ENCODE results near the gene LRRC1. TPM values are rescaled to one million over a fixed set of nuclear protein-coding genes. Genes with fewer than 3 reads are reported as not detected.

LRRC1 gene
- polyA plus RNA-seq, 3 donors: 27.1 to 29.4 (median 28.8) TPM

DNA sequence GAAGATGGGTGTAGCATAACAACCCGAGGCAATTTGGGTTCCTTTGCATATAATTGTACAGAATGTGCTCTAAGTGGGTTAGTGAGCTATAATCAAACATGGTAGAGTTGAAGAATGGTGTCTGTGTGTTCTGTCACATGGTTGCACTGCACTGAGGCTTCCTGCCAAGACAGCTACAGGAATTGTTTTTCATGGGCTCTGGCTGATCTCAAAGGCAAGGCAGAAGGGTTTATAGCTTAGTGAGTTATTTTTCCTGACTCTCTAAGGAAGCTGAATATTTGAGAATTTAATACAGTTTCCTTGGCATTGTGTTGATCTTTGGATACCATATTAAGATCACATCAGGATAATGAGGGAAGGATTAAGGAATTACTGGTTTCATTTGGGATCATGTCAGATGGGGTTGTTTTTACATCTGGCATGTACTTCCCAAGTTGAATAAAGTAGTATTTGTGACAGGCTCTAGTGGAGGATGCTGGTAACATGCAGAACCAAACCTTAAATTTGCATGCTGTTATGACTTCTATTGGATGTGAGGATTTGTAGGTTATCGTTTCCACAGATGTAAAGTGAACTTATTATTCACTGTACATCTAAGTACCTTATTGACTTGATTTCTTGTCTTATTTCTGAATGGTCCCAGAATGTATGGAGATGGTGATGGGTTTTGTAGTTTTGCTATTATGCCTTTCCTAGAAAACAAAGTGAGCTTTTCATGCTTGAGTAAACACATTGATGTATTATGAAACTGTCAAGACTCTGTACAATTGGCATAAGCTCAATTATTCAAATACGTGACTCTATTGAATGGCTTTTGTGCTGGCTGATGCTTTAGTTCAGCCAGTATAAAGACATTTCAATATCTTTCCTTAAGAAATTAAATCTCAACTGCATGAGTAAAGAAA lies 43.3 kb downstream of the LRRC1 start:
- DNase-seq (ENCODE audit: low read depth in 3 of 3, low spot score in 2 of 3): no peak

DNA sequence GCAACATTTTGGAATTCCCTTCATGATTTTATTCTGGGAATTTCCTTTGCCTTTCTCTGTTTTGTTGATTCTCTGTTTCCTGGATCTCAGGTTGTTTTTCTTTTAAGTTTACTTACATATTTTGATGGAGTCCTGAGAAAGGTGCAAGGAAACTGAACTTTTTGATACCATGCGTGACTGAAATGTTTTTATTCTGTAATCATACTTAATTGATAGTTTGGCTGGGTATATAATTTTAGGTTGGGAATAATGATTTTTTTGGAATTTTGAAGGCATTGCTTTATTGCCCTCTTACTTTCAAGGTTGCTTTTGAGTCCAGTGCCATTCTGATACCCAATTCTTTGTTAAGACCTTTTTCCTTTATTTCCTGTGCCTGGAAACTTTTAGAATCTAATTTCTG lies 45.2 kb downstream of the LRRC1 start:
- no peak for DNase-seq (ENCODE audit: low read depth in 3 of 3, low spot score in 2 of 3)

DNA sequence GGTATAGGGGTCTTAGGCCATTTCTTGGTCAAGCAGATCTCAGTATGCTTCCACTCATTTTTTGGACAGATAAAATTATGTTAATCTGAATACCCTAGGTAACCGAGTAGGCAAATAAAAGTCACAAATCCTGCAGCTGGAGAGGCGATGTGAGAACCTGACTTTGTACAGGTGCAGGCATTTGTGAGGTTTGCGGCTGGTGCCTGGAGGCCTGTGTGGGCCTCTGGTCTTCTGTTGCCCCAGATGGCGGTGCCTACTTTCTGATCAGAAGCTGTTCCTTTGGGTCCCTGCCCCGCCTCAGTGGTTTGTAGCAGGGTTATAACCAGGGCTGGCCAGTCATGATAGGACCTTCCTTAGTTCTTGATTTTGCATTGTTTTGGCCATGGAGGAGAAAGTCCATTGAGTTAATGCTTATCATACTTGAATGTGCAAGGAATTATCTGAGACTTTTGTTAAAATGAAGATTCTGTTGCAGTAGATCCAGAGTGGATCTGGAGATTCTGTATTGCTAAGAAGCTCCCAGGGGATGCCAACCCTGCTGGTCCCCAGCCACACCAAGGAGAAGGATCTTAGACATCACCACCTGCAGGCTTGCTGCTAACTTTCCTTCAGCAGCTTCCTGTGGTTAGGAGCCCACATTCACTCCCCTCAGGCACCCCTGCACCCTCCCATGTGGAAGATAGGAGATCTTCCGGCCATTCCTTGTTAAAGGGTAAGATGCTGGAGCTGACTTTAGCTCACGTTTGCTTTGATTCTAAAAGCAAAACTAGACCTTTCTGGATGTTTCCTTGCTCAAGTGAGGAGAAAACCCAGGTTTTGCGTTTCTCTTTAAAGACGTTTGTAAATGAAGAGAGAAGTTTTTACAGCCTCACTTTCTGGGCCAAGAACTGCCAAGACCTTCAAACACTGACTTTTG lies 50.7 kb downstream of the LRRC1 start:
- no peak for DNase-seq (ENCODE audit: low read depth in 3 of 3, low spot score in 2 of 3)

DNA sequence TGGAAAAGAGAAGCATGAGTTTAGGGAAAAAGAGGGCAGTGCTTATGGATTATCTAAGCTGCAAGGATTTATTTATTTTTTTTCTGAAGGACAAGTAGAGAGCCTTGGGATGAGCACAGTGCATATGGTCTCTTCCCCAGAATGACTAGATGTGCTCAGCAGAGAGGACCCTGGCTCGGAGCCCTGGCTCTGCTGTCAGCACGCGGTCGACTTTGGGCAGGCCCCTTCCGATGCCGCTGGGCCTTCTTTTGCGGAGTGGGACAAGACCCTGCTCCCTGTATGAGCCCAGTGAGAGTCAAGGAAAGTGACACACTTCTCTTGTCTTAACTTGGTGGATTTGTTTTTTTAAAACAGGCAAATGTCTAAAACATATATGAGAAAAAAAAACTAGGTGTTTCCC lies 51.4 kb downstream of the LRRC1 start:
- no peak for DNase-seq (ENCODE audit: low read depth in 3 of 3, low spot score in 2 of 3)

DNA sequence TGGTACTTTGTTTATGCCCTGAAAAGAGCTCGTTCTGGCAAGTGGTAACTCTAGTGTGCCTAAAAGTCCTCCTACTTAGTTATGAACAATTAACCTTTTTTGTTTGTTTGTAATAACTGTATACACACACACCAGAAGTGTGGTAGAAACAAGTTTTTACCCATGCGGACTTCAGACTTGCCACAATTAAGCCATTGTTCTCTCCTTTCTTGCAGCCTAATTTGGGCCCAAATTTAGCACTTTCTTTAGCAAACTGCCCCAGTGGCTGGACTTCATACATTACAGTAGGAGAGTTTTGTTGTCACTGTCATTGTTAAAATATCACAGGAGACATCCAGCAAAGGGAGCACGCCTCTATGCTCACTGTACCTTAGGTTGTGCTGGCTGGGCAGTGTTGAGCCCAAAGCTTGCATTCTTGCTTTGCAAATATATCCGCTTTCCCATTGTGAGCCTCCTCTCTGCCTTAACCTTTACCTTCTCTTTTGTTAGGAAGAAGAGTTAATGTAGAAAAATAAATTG lies 53.0 kb downstream of the LRRC1 start:
- no peak for DNase-seq (ENCODE audit: low read depth in 3 of 3, low spot score in 2 of 3)

DNA sequence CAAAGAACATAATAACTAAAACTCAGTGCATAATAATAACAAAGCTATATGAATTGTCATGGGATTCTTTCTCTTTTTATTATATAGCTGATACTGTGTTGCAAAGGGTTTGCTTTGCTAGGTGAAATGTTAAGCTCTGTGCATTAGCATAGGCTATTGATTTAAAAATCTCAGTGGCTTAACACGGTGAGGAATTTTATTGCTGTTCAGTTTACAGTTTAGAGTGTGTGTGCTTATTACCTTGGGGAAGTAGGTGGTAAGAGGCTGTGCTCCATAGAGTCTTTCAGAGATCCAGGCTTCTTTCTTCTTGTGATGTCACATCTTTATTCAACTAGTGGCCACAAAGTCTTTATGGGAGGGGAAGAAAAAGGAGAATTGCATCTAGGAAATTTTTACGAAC lies 55.7 kb downstream of the LRRC1 start:
- no peak for DNase-seq (ENCODE audit: low read depth in 3 of 3, low spot score in 2 of 3)

DNA sequence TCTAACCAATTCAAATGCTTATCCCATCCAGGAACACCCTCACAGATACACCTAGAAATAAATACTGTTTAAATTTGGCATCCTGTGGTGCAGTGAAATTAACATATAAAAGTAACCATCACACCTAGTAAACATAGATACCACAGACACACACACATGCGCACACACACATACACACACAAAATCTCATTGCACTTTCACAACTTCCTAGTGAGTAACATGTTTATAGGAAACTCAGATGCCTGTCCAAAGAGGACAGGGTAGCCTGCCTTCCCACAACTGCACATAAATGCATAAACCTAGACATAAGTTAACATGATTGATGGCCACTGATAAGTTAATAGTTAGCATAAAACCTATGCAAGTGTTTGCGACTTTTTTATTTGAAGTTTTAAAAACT lies 56.8 kb downstream of the LRRC1 start:
- DNase-seq (ENCODE audit: low read depth in 3 of 3, low spot score in 2 of 3): no peak

DNA sequence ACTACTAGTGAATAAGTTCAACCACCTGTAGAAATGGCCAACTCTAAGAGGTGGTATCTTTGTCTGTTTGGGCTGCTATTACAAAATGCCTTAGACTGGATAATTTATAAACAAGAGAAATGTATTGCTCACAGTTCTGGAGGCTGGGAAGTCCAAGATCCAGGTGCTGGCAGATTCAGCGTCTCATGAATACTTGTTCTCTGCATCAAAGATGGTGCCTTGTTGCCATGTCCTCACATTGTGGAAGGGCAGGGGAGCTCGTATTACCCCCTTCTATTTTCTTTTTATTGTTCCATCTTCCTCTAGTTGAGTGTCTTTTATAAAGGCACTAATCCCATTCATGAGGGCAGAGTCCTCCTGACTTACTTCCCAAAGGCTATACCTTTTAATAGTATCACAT lies 58.0 kb downstream of the LRRC1 start:
- DNase-seq (ENCODE audit: low read depth in 3 of 3, low spot score in 2 of 3): no peak

DNA sequence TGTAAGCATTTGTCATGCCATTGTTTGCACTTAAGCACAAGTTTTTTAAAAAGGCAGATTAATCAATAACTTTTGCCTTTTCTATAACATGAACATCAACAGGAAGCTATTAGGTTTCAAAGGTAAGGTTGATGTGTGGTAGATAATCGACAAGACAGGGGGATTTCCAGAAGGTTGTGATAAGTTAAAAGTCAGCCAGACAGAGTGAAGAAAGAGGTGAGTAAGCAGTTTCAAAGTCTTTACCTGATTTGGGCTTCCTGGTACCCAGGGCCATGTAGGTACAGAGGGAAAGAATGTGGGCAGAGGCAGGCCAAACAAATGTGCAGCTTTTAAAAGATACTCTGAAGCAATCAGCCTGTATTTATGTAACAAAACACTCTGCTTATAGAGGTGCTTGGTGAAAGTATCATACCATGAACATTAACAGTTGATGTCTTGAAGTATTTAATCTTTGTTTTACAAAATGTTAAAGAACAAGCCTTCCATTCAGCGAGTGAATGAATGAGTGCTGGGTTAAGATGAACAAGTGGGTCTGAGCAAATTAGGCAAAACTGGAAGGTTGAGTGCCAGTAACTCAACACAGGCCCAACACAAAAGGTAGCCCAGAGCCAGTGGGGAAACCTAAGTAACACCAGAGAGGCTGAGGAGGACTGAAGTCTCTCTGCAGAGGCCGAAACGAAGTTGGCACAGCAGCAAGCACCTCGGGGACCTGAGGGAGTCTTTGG lies 60.2 kb downstream of the LRRC1 start:
- DNase-seq (ENCODE audit: low read depth in 3 of 3, low spot score in 2 of 3): no peak

DNA sequence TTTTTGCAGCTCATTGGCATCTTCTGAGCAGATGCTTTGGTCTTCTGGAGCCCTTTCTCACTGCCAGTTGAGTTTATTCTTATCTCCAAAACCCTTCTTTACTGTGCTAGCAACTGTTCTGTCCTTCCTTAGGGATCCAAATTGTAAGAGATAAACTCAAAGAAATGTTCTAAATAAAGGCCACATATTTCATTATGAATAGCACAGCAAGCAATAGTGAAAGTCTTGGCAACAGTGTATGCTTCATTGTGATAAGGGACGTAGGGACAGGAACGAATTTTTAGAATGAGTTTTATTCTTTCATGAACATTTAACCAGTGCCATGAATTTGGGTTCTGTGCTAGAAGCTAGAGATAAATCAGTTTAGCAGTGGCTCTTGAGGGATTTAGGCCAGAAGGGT lies 61.1 kb downstream of the LRRC1 start:
- DNase-seq (ENCODE audit: low read depth in 3 of 3, low spot score in 2 of 3): no peak

DNA sequence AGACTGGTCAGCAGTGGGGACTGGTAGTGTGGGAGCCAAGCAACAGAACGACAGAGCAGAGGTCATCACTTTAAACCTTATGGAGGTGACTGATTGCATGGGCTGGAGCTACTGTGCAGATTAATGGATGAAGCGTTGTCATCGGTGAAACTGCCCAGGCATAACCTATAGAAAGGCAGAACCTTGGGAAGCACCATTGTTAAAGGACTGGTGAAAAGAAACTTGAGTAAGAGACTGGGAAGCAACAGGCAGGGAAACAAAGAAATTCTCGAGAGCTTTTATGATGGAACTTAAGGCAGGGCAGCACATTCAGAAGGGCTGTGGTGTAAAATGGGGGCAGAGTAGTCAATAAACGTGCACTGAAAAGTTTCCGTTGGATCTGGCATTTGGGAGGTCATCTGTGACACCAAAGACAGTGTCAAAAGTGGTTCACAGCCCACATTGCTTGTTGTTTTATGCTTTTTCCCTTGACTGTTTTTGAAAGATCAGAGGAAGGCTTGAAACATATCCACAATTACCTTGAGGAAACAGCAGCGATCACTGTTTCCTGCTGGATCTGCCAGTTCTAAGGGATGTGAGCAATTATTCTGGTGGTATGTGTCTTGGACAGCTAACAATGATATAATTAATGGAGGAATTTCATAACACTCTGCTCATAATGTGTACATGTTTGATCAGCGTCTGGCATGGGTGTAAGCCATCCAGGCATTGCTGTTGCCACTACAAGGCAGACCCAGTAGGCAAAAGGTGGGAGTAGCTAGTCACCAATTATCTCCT lies 62.7 kb downstream of the LRRC1 start:
- DNase-seq (ENCODE audit: low read depth in 3 of 3, low spot score in 2 of 3): no peak

DNA sequence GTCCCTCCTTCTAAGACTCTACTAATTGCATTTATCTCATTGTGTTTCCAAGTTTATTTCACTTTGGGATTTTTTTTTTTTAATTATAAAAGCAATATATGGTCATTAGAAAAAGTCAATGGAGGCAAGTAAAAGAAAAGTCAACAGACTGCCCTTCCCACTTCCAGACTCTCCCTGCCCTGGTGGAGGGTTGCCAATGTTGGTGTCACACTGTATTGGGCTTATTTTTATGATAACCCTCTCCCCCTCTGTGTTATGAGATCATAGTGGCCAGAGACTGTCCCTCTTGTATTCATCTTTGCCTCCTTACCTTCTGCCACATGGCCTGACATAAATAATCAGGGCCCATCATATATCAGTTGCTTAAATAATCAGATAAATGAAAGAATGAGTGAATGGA lies 63.4 kb downstream of the LRRC1 start:
- no peak for DNase-seq (ENCODE audit: low read depth in 3 of 3, low spot score in 2 of 3)

DNA sequence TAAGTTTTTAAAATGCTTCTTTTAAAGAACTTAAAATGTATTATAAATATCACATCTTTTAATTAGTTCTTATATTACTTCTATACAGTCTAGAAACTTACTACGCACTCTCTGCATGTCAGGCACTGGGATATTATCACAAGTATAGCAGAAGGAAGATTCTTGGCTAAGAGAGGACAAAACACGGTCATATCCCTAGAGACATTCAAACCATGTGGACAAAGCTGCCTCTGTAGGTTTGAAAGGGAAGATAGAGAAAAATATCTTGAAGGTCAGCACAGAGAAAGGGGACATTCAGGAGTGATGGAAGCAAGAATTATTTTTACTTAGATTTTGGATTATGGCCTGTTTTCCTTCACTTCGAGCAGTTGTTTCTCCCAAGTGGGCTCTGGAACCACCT lies 64.1 kb downstream of the LRRC1 start:
- no peak for DNase-seq (ENCODE audit: low read depth in 3 of 3, low spot score in 2 of 3)

DNA sequence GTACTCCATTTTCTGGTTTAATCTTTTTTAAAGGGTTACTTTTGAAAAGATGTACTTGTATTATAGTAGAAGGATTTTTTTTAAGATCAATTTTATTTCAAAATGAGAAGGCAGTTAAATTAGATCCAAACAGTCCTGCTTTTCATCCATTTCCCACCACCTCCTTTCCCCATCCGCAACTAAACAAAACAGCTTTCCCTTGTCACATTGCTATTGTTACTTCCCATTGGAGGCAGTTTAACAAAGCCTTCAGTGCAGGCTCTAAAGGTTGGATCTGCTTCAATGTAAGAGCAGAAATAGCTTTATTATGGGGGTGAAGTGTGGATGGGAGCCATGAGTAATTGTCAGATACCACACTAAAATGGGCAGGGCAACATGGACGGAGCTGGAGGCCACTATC lies 65.7 kb downstream of the LRRC1 start:
- DNase-seq (ENCODE audit: low read depth in 3 of 3, low spot score in 2 of 3): no peak

DNA sequence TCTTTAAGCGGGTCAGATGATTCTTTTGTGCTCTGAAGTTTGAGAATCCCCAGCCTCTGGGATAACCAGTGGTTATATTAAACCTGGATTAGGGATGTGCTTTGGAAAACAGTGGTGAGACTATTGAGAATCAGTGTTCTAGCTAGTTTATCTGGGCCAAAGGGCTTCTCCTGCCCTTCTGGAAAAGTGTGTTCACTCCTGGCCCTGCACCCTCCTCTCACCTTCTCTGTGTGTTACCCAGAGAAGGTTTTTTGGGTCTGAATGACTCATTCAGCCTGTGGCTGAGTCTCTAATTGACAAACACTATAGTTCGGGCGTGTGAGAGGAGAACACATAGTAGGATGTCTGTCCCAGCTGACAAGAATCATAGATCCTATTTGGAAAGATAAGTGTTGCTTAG lies 66.7 kb downstream of the LRRC1 start:
- DNase-seq (ENCODE audit: low read depth in 3 of 3, low spot score in 2 of 3): no peak

DNA sequence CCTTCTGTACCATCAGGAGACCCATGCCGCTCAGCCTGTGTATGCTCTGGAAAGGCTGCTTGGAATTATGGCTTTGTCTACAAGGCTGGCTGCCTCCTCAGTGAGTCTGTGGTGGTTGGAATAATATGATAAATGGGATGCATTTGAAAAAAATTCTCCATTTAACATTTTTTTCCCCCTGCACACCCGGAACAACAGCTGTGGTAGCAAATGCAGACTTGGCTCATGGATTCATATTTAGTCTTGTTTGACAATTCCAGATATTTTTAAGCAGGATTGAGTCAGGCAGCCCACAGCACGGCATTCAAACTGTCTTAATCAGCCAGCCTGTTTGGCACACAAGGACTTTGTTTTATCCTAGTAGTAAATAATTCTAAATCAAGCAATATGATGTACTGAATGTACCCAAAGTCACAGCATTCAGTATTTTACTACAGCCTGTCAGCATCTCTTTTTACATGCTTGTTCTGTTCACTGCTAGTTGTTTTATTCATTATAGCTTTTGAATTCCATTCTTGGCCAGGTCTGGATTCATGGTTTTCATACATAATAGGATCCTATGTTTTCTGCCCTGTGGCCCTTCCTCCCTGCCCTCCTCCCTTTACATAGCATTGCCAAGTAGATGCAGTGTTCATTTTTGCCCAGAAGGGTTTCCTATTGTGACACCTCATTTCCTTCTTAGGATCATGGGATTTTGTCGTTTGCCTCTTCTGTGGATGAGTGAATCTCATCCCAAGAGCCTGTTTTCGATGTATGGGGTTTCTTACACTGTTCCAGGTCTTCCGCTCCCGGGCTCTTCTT lies 68.1 kb downstream of the LRRC1 start:
- no peak for DNase-seq (ENCODE audit: low read depth in 3 of 3, low spot score in 2 of 3)

DNA sequence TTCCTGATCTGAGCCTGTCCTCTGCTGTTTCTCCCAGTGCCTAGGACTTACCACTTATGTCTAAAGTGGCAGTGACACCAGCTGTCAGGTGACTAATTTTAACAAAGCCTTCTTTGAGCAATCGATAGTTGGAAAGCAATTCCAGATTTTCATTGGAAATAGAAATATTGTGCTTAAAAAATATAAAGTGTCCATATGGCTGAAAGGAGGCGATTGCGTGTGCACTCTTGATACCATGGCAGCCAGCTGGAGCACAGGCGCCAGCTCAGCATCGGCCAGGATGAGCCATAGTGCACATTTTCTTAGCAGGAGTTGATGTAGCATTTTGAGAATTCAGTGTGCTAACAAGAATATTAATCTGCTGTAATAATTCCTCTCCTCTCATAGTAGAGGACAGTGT lies 70.0 kb downstream of the LRRC1 start:
- no peak for DNase-seq (ENCODE audit: low read depth in 3 of 3, low spot score in 2 of 3)

DNA sequence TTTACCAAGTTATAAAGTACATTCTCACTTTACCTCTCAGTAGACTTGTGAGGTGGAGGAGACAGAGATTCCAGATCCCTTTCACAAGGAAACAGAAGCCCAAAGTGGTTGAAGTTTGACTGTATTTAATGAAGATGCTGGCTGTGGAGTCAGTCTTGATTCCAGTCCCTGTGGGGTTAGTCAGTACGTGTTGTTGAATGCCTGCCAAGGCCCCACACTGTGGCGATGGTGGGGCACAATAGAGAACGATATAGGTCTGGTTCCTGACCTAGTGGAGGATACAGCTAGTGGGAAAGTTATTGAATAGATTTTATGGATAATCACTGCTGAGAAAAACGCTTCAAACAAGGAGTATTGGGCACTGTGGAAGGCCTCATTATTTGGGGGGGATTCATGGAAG lies 71.4 kb downstream of the LRRC1 start:
- DNase-seq (ENCODE audit: low read depth in 3 of 3, low spot score in 2 of 3): no peak

DNA sequence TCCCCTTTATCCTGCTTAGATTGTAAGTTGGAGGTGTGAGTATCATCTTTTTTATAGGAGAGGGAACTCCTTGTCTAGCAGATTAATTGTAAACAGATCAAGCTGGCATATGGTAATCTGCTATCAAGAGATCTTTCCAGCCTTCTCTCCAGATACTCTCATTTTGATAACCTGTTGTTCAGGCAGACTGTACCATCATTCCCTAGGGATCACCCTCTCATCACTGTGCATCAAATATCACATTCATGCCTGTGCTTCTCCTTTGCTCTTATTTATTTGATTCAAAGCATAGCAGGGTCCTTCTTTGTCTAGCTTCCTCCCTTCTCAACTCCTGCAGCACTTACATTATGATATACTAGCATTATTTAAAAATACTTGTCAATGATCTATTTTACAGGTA lies 73.8 kb downstream of the LRRC1 start:
- DNase-seq (ENCODE audit: low read depth in 3 of 3, low spot score in 2 of 3): no peak
